H1 (cell line): ENCODE data around the gene SUCNR1. TPM values are rescaled to one million over a fixed set of nuclear protein-coding genes. Genes with fewer than 3 reads are reported as not detected.

Experiments
- polyA plus RNA-seq, 7 experiments: library from polyadenylated mRNA; depleted of rRNA in 3 of 7; stranded (reverse) in 5 of 7; unstranded in 2 of 7; fragments of >200 nt in 5 of 7; fragments of 200-250 nt in 2 of 7; gene quantifications; 1 replicate in 5 of 7; 2 replicates in 1 of 7; 4 replicates in 1 of 7; pipeline versions ENCODE4 v1.2.1 to v1.2.3, GENCODE V29; 2011 to 2013; ENCODE audit warnings: missing spikeins in 2 of 7, mixed read lengths in 2 of 7
- total RNA-seq: library from RNA; stranded (reverse); fragmentation: NEBNext Ultra II Directional; extraction: Animal tissue kit (Norgen Biotek cat#: 25700); gene quantifications from 2 replicates; pipeline ENCODE4 v1.2.1, GENCODE V29; 2021
- TF ChIP-seq, protein P1 (sequence below): fragments of 300-600 bp; sonication (generic); IDR thresholded peaks from 2 replicates; pipeline ENCODE4 v1.7.1; 2012; ENCODE audit warnings: low read length, moderate library complexity, mild to moderate bottlenecking, inconsistent platforms; ENCODE audit not compliant: insufficient replicate concordance
- TF ChIP-seq, protein P2 (sequence below), 3 experiments: IDR thresholded peaks; 1 replicate in 2 of 3; 2 replicates in 1 of 3; pipeline versions ENCODE4 v1.5.1 to v1.6.1; 2011; ENCODE audit warnings: low read length in 3 of 3, mild to moderate bottlenecking in 3 of 3, inconsistent platforms in 2 of 3, low read depth in 1 of 3, moderate library complexity in 1 of 3; ENCODE audit not compliant: insufficient read depth in 1 of 3; ENCODE audit errors: control extremely low read depth in 1 of 3

The SUCNR1 gene
- total and polyA plus RNA-seq, 2 of the 8 experiments (the other 6 are each of a cell fraction or from before 2014, with no cell fraction given): not detected

DNA sequence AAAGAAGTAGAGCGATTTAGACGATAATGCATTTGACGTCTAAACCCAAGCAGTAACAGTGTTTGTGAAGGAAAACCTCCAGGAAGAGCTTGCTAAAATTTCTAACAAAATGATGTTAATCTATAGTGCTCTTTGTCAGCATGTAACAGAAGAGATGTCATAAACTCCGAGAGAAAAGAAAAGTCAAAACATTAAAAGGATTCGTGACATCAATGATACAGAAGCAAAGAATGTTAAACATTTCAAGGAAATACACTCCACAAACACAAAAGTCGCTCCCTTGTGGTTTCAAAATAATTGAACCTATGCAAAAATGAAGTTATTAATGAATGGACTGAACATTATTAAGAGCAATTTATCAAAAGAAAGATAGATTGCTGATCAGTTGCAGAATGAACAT lies 31.6 kb upstream of the SUCNR1 start (continued):
- TF ChIP-seq, protein P1, sequence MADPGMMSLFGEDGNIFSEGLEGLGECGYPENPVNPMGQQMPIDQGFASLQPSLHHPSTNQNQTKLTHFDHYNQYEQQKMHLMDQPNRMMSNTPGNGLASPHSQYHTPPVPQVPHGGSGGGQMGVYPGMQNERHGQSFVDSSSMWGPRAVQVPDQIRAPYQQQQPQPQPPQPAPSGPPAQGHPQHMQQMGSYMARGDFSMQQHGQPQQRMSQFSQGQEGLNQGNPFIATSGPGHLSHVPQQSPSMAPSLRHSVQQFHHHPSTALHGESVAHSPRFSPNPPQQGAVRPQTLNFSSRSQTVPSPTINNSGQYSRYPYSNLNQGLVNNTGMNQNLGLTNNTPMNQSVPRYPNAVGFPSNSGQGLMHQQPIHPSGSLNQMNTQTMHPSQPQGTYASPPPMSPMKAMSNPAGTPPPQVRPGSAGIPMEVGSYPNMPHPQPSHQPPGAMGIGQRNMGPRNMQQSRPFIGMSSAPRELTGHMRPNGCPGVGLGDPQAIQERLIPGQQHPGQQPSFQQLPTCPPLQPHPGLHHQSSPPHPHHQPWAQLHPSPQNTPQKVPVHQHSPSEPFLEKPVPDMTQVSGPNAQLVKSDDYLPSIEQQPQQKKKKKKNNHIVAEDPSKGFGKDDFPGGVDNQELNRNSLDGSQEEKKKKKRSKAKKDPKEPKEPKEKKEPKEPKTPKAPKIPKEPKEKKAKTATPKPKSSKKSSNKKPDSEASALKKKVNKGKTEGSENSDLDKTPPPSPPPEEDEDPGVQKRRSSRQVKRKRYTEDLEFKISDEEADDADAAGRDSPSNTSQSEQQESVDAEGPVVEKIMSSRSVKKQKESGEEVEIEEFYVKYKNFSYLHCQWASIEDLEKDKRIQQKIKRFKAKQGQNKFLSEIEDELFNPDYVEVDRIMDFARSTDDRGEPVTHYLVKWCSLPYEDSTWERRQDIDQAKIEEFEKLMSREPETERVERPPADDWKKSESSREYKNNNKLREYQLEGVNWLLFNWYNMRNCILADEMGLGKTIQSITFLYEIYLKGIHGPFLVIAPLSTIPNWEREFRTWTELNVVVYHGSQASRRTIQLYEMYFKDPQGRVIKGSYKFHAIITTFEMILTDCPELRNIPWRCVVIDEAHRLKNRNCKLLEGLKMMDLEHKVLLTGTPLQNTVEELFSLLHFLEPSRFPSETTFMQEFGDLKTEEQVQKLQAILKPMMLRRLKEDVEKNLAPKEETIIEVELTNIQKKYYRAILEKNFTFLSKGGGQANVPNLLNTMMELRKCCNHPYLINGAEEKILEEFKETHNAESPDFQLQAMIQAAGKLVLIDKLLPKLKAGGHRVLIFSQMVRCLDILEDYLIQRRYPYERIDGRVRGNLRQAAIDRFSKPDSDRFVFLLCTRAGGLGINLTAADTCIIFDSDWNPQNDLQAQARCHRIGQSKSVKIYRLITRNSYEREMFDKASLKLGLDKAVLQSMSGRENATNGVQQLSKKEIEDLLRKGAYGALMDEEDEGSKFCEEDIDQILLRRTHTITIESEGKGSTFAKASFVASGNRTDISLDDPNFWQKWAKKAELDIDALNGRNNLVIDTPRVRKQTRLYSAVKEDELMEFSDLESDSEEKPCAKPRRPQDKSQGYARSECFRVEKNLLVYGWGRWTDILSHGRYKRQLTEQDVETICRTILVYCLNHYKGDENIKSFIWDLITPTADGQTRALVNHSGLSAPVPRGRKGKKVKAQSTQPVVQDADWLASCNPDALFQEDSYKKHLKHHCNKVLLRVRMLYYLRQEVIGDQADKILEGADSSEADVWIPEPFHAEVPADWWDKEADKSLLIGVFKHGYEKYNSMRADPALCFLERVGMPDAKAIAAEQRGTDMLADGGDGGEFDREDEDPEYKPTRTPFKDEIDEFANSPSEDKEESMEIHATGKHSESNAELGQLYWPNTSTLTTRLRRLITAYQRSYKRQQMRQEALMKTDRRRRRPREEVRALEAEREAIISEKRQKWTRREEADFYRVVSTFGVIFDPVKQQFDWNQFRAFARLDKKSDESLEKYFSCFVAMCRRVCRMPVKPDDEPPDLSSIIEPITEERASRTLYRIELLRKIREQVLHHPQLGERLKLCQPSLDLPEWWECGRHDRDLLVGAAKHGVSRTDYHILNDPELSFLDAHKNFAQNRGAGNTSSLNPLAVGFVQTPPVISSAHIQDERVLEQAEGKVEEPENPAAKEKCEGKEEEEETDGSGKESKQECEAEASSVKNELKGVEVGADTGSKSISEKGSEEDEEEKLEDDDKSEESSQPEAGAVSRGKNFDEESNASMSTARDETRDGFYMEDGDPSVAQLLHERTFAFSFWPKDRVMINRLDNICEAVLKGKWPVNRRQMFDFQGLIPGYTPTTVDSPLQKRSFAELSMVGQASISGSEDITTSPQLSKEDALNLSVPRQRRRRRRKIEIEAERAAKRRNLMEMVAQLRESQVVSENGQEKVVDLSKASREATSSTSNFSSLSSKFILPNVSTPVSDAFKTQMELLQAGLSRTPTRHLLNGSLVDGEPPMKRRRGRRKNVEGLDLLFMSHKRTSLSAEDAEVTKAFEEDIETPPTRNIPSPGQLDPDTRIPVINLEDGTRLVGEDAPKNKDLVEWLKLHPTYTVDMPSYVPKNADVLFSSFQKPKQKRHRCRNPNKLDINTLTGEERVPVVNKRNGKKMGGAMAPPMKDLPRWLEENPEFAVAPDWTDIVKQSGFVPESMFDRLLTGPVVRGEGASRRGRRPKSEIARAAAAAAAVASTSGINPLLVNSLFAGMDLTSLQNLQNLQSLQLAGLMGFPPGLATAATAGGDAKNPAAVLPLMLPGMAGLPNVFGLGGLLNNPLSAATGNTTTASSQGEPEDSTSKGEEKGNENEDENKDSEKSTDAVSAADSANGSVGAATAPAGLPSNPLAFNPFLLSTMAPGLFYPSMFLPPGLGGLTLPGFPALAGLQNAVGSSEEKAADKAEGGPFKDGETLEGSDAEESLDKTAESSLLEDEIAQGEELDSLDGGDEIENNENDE: no peak
- TF ChIP-seq, protein P2, sequence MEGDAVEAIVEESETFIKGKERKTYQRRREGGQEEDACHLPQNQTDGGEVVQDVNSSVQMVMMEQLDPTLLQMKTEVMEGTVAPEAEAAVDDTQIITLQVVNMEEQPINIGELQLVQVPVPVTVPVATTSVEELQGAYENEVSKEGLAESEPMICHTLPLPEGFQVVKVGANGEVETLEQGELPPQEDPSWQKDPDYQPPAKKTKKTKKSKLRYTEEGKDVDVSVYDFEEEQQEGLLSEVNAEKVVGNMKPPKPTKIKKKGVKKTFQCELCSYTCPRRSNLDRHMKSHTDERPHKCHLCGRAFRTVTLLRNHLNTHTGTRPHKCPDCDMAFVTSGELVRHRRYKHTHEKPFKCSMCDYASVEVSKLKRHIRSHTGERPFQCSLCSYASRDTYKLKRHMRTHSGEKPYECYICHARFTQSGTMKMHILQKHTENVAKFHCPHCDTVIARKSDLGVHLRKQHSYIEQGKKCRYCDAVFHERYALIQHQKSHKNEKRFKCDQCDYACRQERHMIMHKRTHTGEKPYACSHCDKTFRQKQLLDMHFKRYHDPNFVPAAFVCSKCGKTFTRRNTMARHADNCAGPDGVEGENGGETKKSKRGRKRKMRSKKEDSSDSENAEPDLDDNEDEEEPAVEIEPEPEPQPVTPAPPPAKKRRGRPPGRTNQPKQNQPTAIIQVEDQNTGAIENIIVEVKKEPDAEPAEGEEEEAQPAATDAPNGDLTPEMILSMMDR (IDR thresholded peaks at IDR 0.05; ENCODE audit: control extremely low read depth in 1 of 3, insufficient read depth in 1 of 3, low read depth in 1 of 3, low read length in 3 of 3): no peak
